Keratinocyte (primary cell): ENCODE measurements around the gene SHROOM1. TPM values are rescaled to one million over a fixed set of nuclear protein-coding genes. Genes with fewer than 3 reads are reported as not detected.

ENCODE experiments used
- DNase-seq: peaks from one replicate; pipeline ENCODE4 v3.0.0-alpha.2; 2011; ENCODE audit warnings: low read depth, missing footprints, low spot score
- FAIRE-seq: peaks from 2 replicates; lab custom pipeline; 2011; peaks lifted over from hg19 to GRCh38; lab: Jason Lieb, UNC
- H2AFZ ChIP-seq: 2 replicates; pipeline ENCODE4 v1.6.0; 2012; ENCODE audit warnings: low read length, control low read depth, inconsistent platforms; ENCODE audit not compliant: control insufficient read depth
- H3K27ac ChIP-seq: 2 replicates; pipeline ENCODE4 v1.5.1; 2011; ENCODE audit warnings: low read length; ENCODE audit not compliant: control insufficient read depth, insufficient read depth
- H3K27me3 ChIP-seq: 3 replicates; pipeline ENCODE4 v1.6.0; 2011; ENCODE audit warnings: low read length; ENCODE audit not compliant: control insufficient read depth, insufficient read depth; ENCODE audit errors: extremely low read depth
- H3K36me3 ChIP-seq, 2 experiments: 2 replicates in 1 of 2; 3 replicates in 1 of 2; pipeline ENCODE4 v1.5.1; 2011; ENCODE audit warnings: low read length in 2 of 2, mild to moderate bottlenecking in 1 of 2; ENCODE audit not compliant: control insufficient read depth in 2 of 2, insufficient read depth in 2 of 2; ENCODE audit errors: extremely low read depth in 1 of 2
- H3K4me1 ChIP-seq: 3 replicates; pipeline ENCODE4 v1.5.1; 2011; ENCODE audit warnings: low read length; ENCODE audit not compliant: control insufficient read depth, insufficient read depth; ENCODE audit errors: extremely low read depth
- H3K4me2 ChIP-seq: 3 replicates; pipeline ENCODE4 v1.6.0; 2011; ENCODE audit warnings: low read depth, low read length; ENCODE audit not compliant: control insufficient read depth, insufficient read depth; ENCODE audit errors: extremely low read depth
- H3K4me3 ChIP-seq, 3 experiments: fragments of 200-600 bp in 1 of 3; sonication (generic) in 1 of 3; 2 replicates in 2 of 3; 3 replicates in 1 of 3; pipeline ENCODE4 v1.5.1; 2011 to 2016; ENCODE audit warnings: low read length in 3 of 3, mild to moderate bottlenecking in 3 of 3, control low read depth in 2 of 3, inconsistent platforms in 1 of 3, low read depth in 1 of 3, mixed read lengths in 1 of 3, mixed run types in 1 of 3, moderate library complexity in 1 of 3; ENCODE audit not compliant: control insufficient read depth in 2 of 3, insufficient read depth in 2 of 3; ENCODE audit errors: extremely low read depth in 1 of 3
- H3K79me2 ChIP-seq: 2 replicates; pipeline ENCODE4 v1.6.0; 2012; ENCODE audit warnings: low read length; ENCODE audit not compliant: control insufficient read depth, insufficient read depth
- H3K9ac ChIP-seq: 3 replicates; pipeline ENCODE4 v1.6.0; 2011; ENCODE audit warnings: low read length; ENCODE audit not compliant: control insufficient read depth, insufficient read depth; ENCODE audit errors: extremely low read depth
- H3K9me1 ChIP-seq: 3 replicates; pipeline ENCODE4 v1.6.0; 2011; ENCODE audit warnings: low read length; ENCODE audit not compliant: control insufficient read depth, insufficient read depth; ENCODE audit errors: extremely low read depth
- H3K9me3 ChIP-seq: 2 replicates; pipeline ENCODE4 v1.5.1; 2012; ENCODE audit warnings: low read depth, low read length; ENCODE audit not compliant: control insufficient read depth
- H4K20me1 ChIP-seq: 3 replicates; pipeline ENCODE4 v1.6.0; 2011; ENCODE audit warnings: low read length; ENCODE audit not compliant: control insufficient read depth, insufficient read depth; ENCODE audit errors: extremely low read depth
- EZH2 ChIP-seq: IDR thresholded peaks from one replicate; pipeline ENCODE4 v1.6.1; 2012; ENCODE audit warnings: inconsistent platforms, mild to moderate bottlenecking, low read length, moderate library complexity
- dilution Hi-C: fragments of 300-500 bp; cut with MboI; formaldehyde crosslinking; loops from one replicate; pipeline ENCODE4 v1.7.0; 2020; ENCODE audit warnings: low sequenced_read_pairs; ENCODE audit not compliant: extremely low pct_ligation_motif_present
- polyA plus RNA-seq, 5 experiments: library from polyadenylated mRNA; depleted of rRNA in 3 of 5; stranded (reverse) in 3 of 5; stranded (forward) in 1 of 5; unstranded in 1 of 5; fragments of >200 nt; gene quantifications; 1 replicate in 1 of 5; 2 replicates in 3 of 5; 3 replicates in 1 of 5; pipeline versions ENCODE4 v1.2.1 to v1.2.3, GENCODE V29; 2011 to 2012; ENCODE audit warnings: missing spikeins in 2 of 5, low read depth in 1 of 5, low replicate concordance in 1 of 5
- TF ChIP-seq, protein P1 (sequence below), 3 experiments: IDR thresholded peaks in 1 of 3; conservative IDR thresholded peaks in 1 of 3; optimal IDR thresholded peaks in 1 of 3; 2 replicates in 2 of 3; 3 replicates in 1 of 3; pipeline versions ENCODE3 to v1.5.1; 2011; ENCODE audit warnings: low read length in 3 of 3, mild to moderate bottlenecking in 3 of 3, moderate library complexity in 2 of 3, control low read depth in 1 of 3, inconsistent platforms in 1 of 3; ENCODE audit not compliant: insufficient read depth in 2 of 3; ENCODE audit errors: extremely low read depth in 1 of 3

Gene SHROOM1
- polyA plus RNA-seq, 1 donor (not counting 4 experiments of a cell fraction or from before 2014, with no cell fraction given) = 0.25 TPM

DNA sequence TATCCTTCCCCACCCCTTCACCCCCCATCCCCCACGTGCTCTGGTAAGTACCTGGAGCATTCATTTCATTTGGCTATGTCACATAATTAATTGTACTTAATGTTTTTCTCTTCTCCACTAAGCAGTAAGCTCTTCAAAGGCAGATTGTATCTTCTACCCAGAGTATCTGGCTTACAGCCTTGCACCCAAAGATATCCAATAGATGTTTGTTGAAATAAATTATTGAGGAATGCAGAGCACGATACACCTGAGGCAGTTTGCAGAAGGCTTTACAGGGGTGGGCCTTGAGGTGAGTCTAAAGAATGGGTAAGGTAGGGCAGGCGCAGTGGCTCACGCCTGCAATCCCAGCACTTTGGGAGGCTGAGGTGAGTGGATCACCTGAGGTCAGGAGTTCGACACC, 19.8 kb downstream of the SHROOM1 start:
- peaks cover 27% of the 10 kb centered on the region for H3K27me3 ChIP-seq

DNA sequence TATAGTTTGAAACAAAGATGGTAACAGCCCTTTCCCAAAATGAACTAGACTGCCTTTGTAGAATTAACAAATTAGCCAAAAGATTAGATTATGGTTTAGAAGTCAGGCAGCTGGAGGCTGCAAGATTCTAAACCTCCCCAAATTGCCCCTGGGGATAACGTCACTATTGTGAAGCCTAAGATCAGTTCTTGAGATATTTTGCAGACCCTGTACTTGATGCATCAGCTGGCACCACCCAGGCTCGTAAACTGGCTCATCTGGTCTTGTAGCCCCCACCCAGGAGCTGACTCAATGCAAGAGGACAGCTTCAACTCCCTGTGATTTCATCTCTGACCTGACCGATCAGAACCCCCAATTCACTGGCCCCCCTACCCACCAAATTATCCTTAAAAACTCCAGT, 21.6 kb downstream of the SHROOM1 start:
- TF ChIP-seq, protein P1, sequence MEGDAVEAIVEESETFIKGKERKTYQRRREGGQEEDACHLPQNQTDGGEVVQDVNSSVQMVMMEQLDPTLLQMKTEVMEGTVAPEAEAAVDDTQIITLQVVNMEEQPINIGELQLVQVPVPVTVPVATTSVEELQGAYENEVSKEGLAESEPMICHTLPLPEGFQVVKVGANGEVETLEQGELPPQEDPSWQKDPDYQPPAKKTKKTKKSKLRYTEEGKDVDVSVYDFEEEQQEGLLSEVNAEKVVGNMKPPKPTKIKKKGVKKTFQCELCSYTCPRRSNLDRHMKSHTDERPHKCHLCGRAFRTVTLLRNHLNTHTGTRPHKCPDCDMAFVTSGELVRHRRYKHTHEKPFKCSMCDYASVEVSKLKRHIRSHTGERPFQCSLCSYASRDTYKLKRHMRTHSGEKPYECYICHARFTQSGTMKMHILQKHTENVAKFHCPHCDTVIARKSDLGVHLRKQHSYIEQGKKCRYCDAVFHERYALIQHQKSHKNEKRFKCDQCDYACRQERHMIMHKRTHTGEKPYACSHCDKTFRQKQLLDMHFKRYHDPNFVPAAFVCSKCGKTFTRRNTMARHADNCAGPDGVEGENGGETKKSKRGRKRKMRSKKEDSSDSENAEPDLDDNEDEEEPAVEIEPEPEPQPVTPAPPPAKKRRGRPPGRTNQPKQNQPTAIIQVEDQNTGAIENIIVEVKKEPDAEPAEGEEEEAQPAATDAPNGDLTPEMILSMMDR (optimal IDR thresholded peaks at IDR 0.05 in 1 of 3, IDR thresholded peaks at IDR 0.05 in 1 of 3, conservative IDR thresholded peaks at IDR 0.05 in 1 of 3; ENCODE audit: extremely low read depth in 1 of 3, insufficient read depth in 2 of 3, low read length in 3 of 3) = no peak
- TF ChIP-seq EZH2 = no peak
- no peaks in the 10 kb centered on the region for H3K9me1 ChIP-seq
- no peaks in the 10 kb centered on the region for H4K20me1 ChIP-seq
- no peaks in the 10 kb centered on the region for H3K9me3 ChIP-seq
- no peak overlapping the region for H3K27ac ChIP-seq
- peaks cover 23% of the 10 kb centered on the region for H3K27me3 ChIP-seq
- H3K4me1 ChIP-seq = no peaks in the 10 kb centered on the region
- FAIRE-seq = no peak
- no peaks in the 10 kb centered on the region for H3K36me3 ChIP-seq
- dilution Hi-C loops = no loop called here
- DNase-seq = no peak
- no peak overlapping the region for H3K4me2 ChIP-seq
- H3K9ac ChIP-seq = no peak overlapping the region
- no peak overlapping the region for H3K4me3 ChIP-seq
- H3K79me2 ChIP-seq = no peaks in the 10 kb centered on the region
- H2AFZ ChIP-seq = no peak overlapping the region

More for the DNA sequence above, 19.8 kb downstream of the SHROOM1 start:
- dilution Hi-C loops = no loop called here
- no peak for DNase-seq
- Histone ChIP-seq H3K4me1 (no peaks in the 10 kb centered on the region), H3K79me2 (no peaks in the 10 kb centered on the region), H3K4me2 (no peak overlapping the region), H3K9ac (no peak overlapping the region), H3K4me3 (no peak overlapping the region), H4K20me1 (no peaks in the 10 kb centered on the region), H3K9me3 (no peaks in the 10 kb centered on the region), H3K36me3 (no peaks in the 10 kb centered on the region), H3K9me1 (no peaks in the 10 kb centered on the region), H3K27ac (no peak overlapping the region), H2AFZ (no peak overlapping the region)
- no peak for TF ChIP-seq EZH2
- TF ChIP-seq, protein P1 (optimal IDR thresholded peaks at IDR 0.05 in 1 of 3, IDR thresholded peaks at IDR 0.05 in 1 of 3, conservative IDR thresholded peaks at IDR 0.05 in 1 of 3; ENCODE audit: extremely low read depth in 1 of 3, insufficient read depth in 2 of 3, low read length in 3 of 3) = no peak
- FAIRE-seq = no peak
